GM10266 (cell line): ENCODE results near the gene EEIG2.

Experiments
- DNase-seq: peaks from one replicate; pipeline ENCODE4 v3.0.0; 2012; ENCODE audit errors: extremely low spot score
- TF ChIP-seq, protein P1 (sequence below): IDR thresholded peaks from 2 replicates; pipeline ENCODE4 v1.5.1; 2012; ENCODE audit warnings: mild to moderate bottlenecking, low read depth; ENCODE audit not compliant: control insufficient read depth, insufficient read depth; ENCODE audit errors: missing control alignments

The EEIG2 gene

DNA sequence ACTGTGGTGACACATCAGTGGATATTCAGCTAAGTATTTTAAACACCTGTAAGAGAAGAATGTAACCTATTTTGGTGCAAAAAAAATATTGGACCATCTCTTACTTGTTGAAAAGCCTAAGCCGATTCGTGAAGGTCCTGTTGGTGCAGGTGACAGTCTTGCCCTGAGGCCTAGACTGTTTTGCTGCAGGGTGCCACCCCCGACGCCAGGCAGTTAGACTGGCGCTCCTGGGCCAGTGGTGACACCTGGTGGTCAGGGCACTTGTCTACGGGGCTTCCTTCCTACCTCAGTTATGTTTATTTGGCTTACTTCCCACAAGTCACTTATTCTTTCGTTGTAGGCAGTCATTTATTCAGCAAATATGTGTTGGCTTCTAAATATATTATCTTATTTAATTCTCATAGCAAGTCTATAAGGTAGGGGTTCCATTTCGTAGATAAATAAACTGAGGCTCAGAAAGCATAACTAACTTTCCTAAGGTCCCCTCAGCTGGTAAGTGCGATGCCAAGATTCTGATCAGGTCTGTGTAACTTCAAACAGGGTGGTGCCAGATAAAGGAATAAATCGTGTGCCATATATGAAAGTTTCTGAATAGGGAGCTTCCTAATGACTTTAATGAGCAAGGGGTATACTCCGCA, 1.9 kb downstream of the EEIG2 start:
- TF ChIP-seq, protein P1, sequence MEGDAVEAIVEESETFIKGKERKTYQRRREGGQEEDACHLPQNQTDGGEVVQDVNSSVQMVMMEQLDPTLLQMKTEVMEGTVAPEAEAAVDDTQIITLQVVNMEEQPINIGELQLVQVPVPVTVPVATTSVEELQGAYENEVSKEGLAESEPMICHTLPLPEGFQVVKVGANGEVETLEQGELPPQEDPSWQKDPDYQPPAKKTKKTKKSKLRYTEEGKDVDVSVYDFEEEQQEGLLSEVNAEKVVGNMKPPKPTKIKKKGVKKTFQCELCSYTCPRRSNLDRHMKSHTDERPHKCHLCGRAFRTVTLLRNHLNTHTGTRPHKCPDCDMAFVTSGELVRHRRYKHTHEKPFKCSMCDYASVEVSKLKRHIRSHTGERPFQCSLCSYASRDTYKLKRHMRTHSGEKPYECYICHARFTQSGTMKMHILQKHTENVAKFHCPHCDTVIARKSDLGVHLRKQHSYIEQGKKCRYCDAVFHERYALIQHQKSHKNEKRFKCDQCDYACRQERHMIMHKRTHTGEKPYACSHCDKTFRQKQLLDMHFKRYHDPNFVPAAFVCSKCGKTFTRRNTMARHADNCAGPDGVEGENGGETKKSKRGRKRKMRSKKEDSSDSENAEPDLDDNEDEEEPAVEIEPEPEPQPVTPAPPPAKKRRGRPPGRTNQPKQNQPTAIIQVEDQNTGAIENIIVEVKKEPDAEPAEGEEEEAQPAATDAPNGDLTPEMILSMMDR: peak; percentile 85
- DNase-seq: peak; percentile 77

- DNase-seq: no peak
Measured at GRCh38 chr1:108563808-108564207, 3.9 kb downstream of the EEIG2 start.

DNA sequence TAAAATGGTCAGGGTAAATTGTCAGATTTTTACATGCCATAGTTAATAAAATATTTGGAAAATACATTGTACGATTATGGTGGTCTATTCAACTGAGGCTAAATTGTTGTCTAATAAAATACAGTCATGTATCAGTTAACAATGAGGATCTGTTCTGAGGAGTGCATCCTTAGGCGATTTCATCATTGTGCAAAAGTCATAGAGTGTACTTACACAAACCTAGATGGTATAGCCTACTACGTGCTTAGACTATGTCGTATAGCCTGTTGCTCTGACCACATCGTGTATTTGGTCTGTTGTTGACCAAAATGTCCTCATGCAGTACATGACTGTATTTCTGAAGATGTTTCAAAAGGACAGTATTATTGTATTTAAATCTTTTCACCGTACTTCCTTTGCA, 5.2 kb downstream of the EEIG2 start:
- TF ChIP-seq, protein P1: no peak
- DNase-seq: no peak

More at GRCh38 chr1:108563808-108564207, 3.9 kb downstream of the EEIG2 start:
- TF ChIP-seq, protein P1: no peak

GRCh38 chr1:108565512-108565911, 5.6 kb downstream of the EEIG2 start:
- TF ChIP-seq, protein P1: no peak
- no peak for DNase-seq

- TF ChIP-seq, protein P1: no peak
- DNase-seq: no peak
Measured at GRCh38 chr1:108568589-108568988, 8.7 kb downstream of the EEIG2 start.

DNA sequence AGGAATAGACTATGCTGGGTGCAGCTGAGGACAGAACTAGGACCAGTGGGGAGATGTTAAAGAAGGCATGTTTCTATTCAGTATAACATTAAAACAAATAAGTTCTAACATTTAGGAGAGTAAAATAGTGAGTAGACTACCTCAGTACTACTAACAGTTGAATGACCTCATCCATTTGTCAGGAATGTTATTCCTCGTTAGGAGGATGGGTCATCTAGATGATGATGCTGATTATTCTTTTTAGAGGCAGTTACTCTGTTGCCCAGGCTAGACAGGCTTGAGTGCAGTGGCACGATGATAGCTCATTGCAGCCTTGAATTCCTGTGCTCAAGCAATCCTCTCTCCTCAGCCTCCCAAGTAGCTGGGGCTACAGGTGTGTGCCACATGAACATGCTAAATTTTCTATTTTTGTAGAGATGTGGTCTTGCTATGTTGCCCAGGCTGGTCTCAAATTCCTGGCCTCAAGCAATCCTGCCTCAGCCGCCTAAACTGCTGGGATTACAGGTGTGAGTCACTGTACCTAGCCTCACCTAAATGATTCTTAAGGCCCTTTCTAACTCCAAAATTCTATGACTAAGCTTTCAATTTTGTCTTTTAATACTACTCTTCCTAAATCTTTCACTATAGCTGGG, 9.3 kb downstream of the EEIG2 start:
- TF ChIP-seq, protein P1: no peak

DNA sequence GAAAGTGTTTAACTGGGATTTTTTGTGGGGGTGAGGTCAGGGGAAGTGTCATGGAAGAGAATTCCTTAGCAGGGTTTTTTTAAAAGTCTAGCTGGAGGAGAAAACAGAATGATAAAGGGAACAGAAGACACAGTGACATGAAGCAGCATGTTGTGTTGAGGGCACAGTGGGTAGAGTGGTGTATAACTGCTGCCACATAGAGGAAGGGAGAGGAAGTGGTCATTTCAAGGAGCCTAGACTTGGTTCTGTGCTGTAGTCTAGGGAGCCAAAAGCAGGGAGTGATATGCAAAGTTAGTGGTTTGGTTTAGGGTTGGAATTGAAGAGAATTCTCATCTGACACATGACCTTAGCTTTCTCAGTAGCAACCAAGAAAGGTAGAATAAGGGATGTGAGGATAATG, 10.2 kb downstream of the EEIG2 start:
- DNase-seq: peak; percentile 40
- TF ChIP-seq, protein P1: peak; percentile 52

More for the DNA sequence above, 9.3 kb downstream of the EEIG2 start:
- DNase-seq: no peak
